ENCODE results near the gene GSK3B. TPM values are rescaled to one million over a fixed set of nuclear protein-coding genes. Genes with fewer than 3 reads are reported as not detected.

Gene GSK3B
- total and polyA plus RNA-seq, 4 donors: 11.0 to 64.9 (median 30.6) TPM

GRCh38 chr3:119967353-119968006 lies 126.8 kb downstream of the GSK3B start:
- 94 to 97% methylated on average over 7 of the region's 7 CpGs for WGBS, 2 donors
- Histone ChIP-seq H3K27me3 (ENCODE audit: control insufficient read depth in 3 of 3, insufficient read depth in 3 of 3, low read length in 2 of 3) (no peaks in the 10 kb centered on the region), H3K27ac (ENCODE audit: low read depth in 1 of 2, low read length in 1 of 2) (no peak overlapping the region), H3K4me1 (ENCODE audit: control insufficient read depth in 5 of 5, insufficient read depth in 5 of 5, low read length in 5 of 5) (no peaks in the 10 kb centered on the region), H3K36me3 (ENCODE audit: control insufficient read depth in 4 of 4, insufficient read depth in 4 of 4, low read length in 4 of 4) (peaks cover 0 to 4% (median 0%) of the 10 kb centered on the region in 4 donors), H3K9ac (ENCODE audit: insufficient read depth in 1 of 2, low read length in 2 of 2) (no peak overlapping the region), H3K4me3 (no peak overlapping the region), H3K9me3 (ENCODE audit: control insufficient read depth in 4 of 4, insufficient read depth in 3 of 4, low read length in 3 of 4) (no peaks in the 10 kb centered on the region)
- no peak for ATAC-seq (ENCODE audit: insufficient read depth, low FRiP score)
- DNase-seq: no peak
- TF ChIP-seq CTCF (IDR thresholded peaks at IDR 0.05; ENCODE audit: control extremely low read depth, extremely low read depth): no peak

GRCh38 chr3:119965692-119966091 lies 128.6 kb downstream of the GSK3B start:
- Histone ChIP-seq H3K27me3 (ENCODE audit: control insufficient read depth in 3 of 3, insufficient read depth in 3 of 3, low read length in 2 of 3) (no peaks in the 10 kb centered on the region), H3K27ac (ENCODE audit: low read depth in 1 of 2, low read length in 1 of 2) (no peak overlapping the region), H3K4me1 (ENCODE audit: control insufficient read depth in 5 of 5, insufficient read depth in 5 of 5, low read length in 5 of 5) (peaks cover 0 to 3% (median 0%) of the 10 kb centered on the region in 5 donors), H3K36me3 (ENCODE audit: control insufficient read depth in 4 of 4, insufficient read depth in 4 of 4, low read length in 4 of 4) (peaks cover 0 to 4% (median under 1%) of the 10 kb centered on the region in 4 donors), H3K9ac (ENCODE audit: insufficient read depth in 1 of 2, low read length in 2 of 2) (no peak overlapping the region), H3K4me3 (no peak overlapping the region), H3K9me3 (ENCODE audit: control insufficient read depth in 4 of 4, insufficient read depth in 3 of 4, low read length in 3 of 4) (no peaks in the 10 kb centered on the region)
- WGBS, 2 donors: 49 to 50% methylated on average over 1 of the region's 1 CpG
- TF ChIP-seq CTCF (IDR thresholded peaks at IDR 0.05; ENCODE audit: control extremely low read depth, extremely low read depth): no peak
- DNase-seq (no peak), ATAC-seq (ENCODE audit: insufficient read depth, low FRiP score) (no peak)

GRCh38 chr3:119964294-119964693 lies 130.0 kb downstream of the GSK3B start:
- Histone ChIP-seq H3K36me3 (ENCODE audit: control insufficient read depth in 4 of 4, insufficient read depth in 4 of 4, low read length in 4 of 4) (peaks cover 0 to 4% (median under 1%) of the 10 kb centered on the region in 4 donors), H3K4me3 (no peak overlapping the region), H3K27me3 (ENCODE audit: control insufficient read depth in 3 of 3, insufficient read depth in 3 of 3, low read length in 2 of 3) (no peaks in the 10 kb centered on the region), H3K27ac (ENCODE audit: low read depth in 1 of 2, low read length in 1 of 2) (no peak overlapping the region), H3K4me1 (ENCODE audit: control insufficient read depth in 5 of 5, insufficient read depth in 5 of 5, low read length in 5 of 5) (peaks cover 0 to 3% (median 0%) of the 10 kb centered on the region in 5 donors), H3K9ac (ENCODE audit: insufficient read depth in 1 of 2, low read length in 2 of 2) (no peak overlapping the region), H3K9me3 (ENCODE audit: control insufficient read depth in 4 of 4, insufficient read depth in 3 of 4, low read length in 3 of 4) (no peaks in the 10 kb centered on the region)
- ATAC-seq (ENCODE audit: insufficient read depth, low FRiP score): no peak
- TF ChIP-seq CTCF (IDR thresholded peaks at IDR 0.05; ENCODE audit: control extremely low read depth, extremely low read depth): no peak
- WGBS, 2 donors: 83 to 91% methylated on average over 2 of the region's 2 CpGs
- DNase-seq: no peak
